K562 (cell line): ENCODE measurements around the gene ZBTB49. TPM values are rescaled to one million over a fixed set of nuclear protein-coding genes. Genes with fewer than 3 reads are reported as not detected.
A peak's percentile ranks its signal among the peaks of the same experiment; 100 is the strongest.

ENCODE experiments used
- BRD9 ChIP-seq: fragments of 450-650 bp; IDR thresholded peaks from 2 replicates; pipeline ENCODE4 v1.6.1; 2018; ENCODE audit warnings: low read depth; ENCODE audit not compliant: partially characterized antibody
- FOXP1 ChIP-seq: sonication (generic); formaldehyde crosslinking; IDR thresholded peaks from 2 replicates; pipeline ENCODE4 v1.8.0; 2022; ENCODE audit warnings: mild to moderate bottlenecking, missing genetic modification reagents
- GATA2 ChIP-seq: sonication (generic); formaldehyde crosslinking; IDR thresholded peaks from 2 replicates; pipeline ENCODE4 v1.4.0; 2020; ENCODE audit warnings: mild to moderate bottlenecking, missing genetic modification reagents
- GTF2A2 ChIP-seq: IDR thresholded peaks from 2 replicates; pipeline ENCODE4 v1.6.1; 2016; ENCODE audit warnings: mild to moderate bottlenecking, missing genetic modification characterization, missing compliant biosample characterization
- JUN ChIP-seq, 2 experiments: sonication (generic) in 1 of 2; formaldehyde crosslinking in 1 of 2; IDR thresholded peaks; 2 replicates each; pipeline versions ENCODE4 v1.6.1 to v1.8.0; 2012 to 2022; ENCODE audit warnings: borderline replicate concordance in 2 of 2, mild to moderate bottlenecking in 2 of 2, improper control_type of control experiment in 1 of 2, low read depth in 1 of 2, low read length in 1 of 2, missing genetic modification reagents in 1 of 2
- MEF2A ChIP-seq: IDR thresholded peaks from 2 replicates; pipeline ENCODE4 v1.6.1; 2011; ENCODE audit warnings: low read depth, mild to moderate bottlenecking, low read length, moderate library complexity; ENCODE audit not compliant: control insufficient read depth
- MYBL2 ChIP-seq, 2 experiments: fragments of 450-650 bp in 1 of 2; sonication (generic) in 1 of 2; formaldehyde crosslinking in 1 of 2; IDR thresholded peaks; 2 replicates each; pipeline versions ENCODE4 v1.6.1 to v1.8.1; 2017 to 2022; ENCODE audit warnings: borderline replicate concordance in 1 of 2, inconsistent platforms in 1 of 2, low read depth in 1 of 2, mild to moderate bottlenecking in 1 of 2, missing genetic modification reagents in 1 of 2, moderate library complexity in 1 of 2
- NR2C1 ChIP-seq, 2 experiments: fragments of 450-650 bp; IDR thresholded peaks; 2 replicates each; pipeline ENCODE4 v1.6.1; 2017; ENCODE audit warnings: mild to moderate bottlenecking in 2 of 2, antibody characterized with exemption in 1 of 2, inconsistent platforms in 1 of 2, missing compliant biosample characterization in 1 of 2, missing genetic modification characterization in 1 of 2
- NR4A1 ChIP-seq, 2 experiments: fragments of 250-450 bp in 1 of 2; fragments of 450-650 bp in 1 of 2; sonication (Bioruptor Pico) in 1 of 2; IDR thresholded peaks; 2 replicates each; pipeline versions ENCODE4 v1.4.0 to v1.6.1; 2016 to 2020; ENCODE audit warnings: mild to moderate bottlenecking in 2 of 2, missing compliant biosample characterization in 1 of 2, missing genetic modification characterization in 1 of 2, moderate library complexity in 1 of 2
- POLR2H ChIP-seq: IDR thresholded peaks from 2 replicates; pipeline ENCODE4 v1.6.1; 2016; ENCODE audit warnings: missing genetic modification characterization, low read depth, mild to moderate bottlenecking, control low read depth, missing compliant biosample characterization, moderate library complexity
- POLR3A ChIP-seq: IDR thresholded peaks from 2 replicates; pipeline ENCODE4 v1.6.1; 2011; ENCODE audit warnings: borderline replicate concordance, mild to moderate bottlenecking, moderate library complexity; ENCODE audit not compliant: insufficient read length, insufficient read depth; ENCODE audit errors: extremely low read depth
- RAD51 ChIP-seq: fragments of 450-650 bp; IDR thresholded peaks from 2 replicates; pipeline ENCODE4 v1.7.1; 2016; ENCODE audit warnings: low read depth, mild to moderate bottlenecking, borderline replicate concordance
- RBM22 ChIP-seq: fragments of 200-400 bp; formaldehyde crosslinking; IDR thresholded peaks from 2 replicates; pipeline ENCODE4 v1.6.1; 2018; ENCODE audit warnings: low read length, low read depth; ENCODE audit not compliant: poor library complexity, severe bottlenecking
- TBL1XR1 ChIP-seq, 2 experiments: IDR thresholded peaks; 2 replicates each; pipeline ENCODE4 v1.6.1; 2012; ENCODE audit warnings: improper control_type of control experiment in 2 of 2, low read length in 2 of 2, mild to moderate bottlenecking in 1 of 2
- THAP12 ChIP-seq: fragments of 250-450 bp; sonication (Bioruptor Pico); IDR thresholded peaks from 2 replicates; pipeline ENCODE4 v1.9.0; 2021; ENCODE audit warnings: mild to moderate bottlenecking, inconsistent platforms
- TRIM24 ChIP-seq, 2 experiments: fragments of 450-650 bp; IDR thresholded peaks; 2 replicates each; pipeline ENCODE4 v1.6.1; 2016
- U2AF1 ChIP-seq: fragments of 200-400 bp; formaldehyde crosslinking; optimal IDR thresholded peaks from 2 replicates; pipeline ENCODE3; 2017; ENCODE audit warnings: mild to moderate bottlenecking, low read depth, low read length, moderate library complexity
- ZNF121 ChIP-seq: sonication (generic); formaldehyde crosslinking; conservative IDR thresholded peaks from 2 replicates; pipeline ENCODE4 v1.8.0; 2022; ENCODE audit warnings: missing genetic modification reagents
- ZNF445 ChIP-seq: fragments of 250-450 bp; sonication (Bioruptor Pico); IDR thresholded peaks from 2 replicates; pipeline ENCODE4 v1.4.0; 2020; ENCODE audit warnings: low read depth, mild to moderate bottlenecking, moderate library complexity
- polyA plus RNA-seq, 8 experiments: library from polyadenylated mRNA; depleted of rRNA in 4 of 8; stranded (reverse) in 5 of 8; unstranded in 3 of 8; fragments of >200 nt; fragmentation: Nextera tagmentation in 2 of 8; fragmentation: Illumina TruSeq in 1 of 8; extraction: Ambion mirVana in 2 of 8; extraction: Trizol in 1 of 8; gene quantifications; 2 replicates each; pipeline versions ENCODE4 v1.2.1 to v1.2.3, GENCODE V29; 2011 to 2014; ENCODE audit warnings: inconsistent platforms in 1 of 8, missing spikeins in 1 of 8
- total RNA-seq, 7 experiments: library from RNA; depleted of rRNA in 6 of 7; stranded (reverse); fragments of >200 nt in 6 of 7; fragmentation: Illumina TruSeq in 2 of 7; extraction: Trizol in 2 of 7; gene quantifications; 2 replicates each; pipeline versions ENCODE4 v1.2.1 to v1.2.3, GENCODE V29; 2011 to 2021; ENCODE audit warnings: low replicate concordance in 1 of 7
- TF ChIP-seq, protein P1 (sequence below): IDR thresholded peaks from 2 replicates; pipeline ENCODE4 v1.6.1; 2014; ENCODE audit warnings: antibody characterized with exemption
- TF ChIP-seq, protein P2 (sequence below), 2 experiments: fragments of 450-650 bp in 1 of 2; sonication (generic) in 1 of 2; formaldehyde crosslinking; conservative IDR thresholded peaks; 2 replicates each; pipeline versions ENCODE4 v1.4.0 to v1.8.1; 2020 to 2022; ENCODE audit warnings: mild to moderate bottlenecking in 1 of 2, missing genetic modification reagents in 1 of 2

Gene ZBTB49
- total and polyA plus RNA-seq, 9 of the 15 experiments (the other 6 are each of a cell fraction or from before 2014, with no cell fraction given) = 0.49 to 8.0 (median 4.2) TPM

GRCh38 chr4:4289941-4290850, at the start of gene ZBTB49, which contains the start of gene LYAR (continued):
- TF ChIP-seq RAD51 (peak; percentile 46; the same call in 1 of the 2 replicates), ZNF445 (CRISPR knock-in tag) (no peak), MYBL2 (IDR thresholded peaks at IDR 0.05; ENCODE audit: low read depth) (peak; percentile 62), MYBL2 (CRISPR knock-in tag; IDR thresholded peaks at IDR 0.05; ENCODE audit: borderline replicate concordance) (no peak), TBL1XR1 (IDR thresholded peaks at IDR 0.05; ENCODE audit: low read length in 2 of 2) (no peak), TRIM24 (IDR thresholded peaks at IDR 0.05) (no peak), JUN (IDR thresholded peaks at IDR 0.05; ENCODE audit: borderline replicate concordance, low read depth, low read length) (peak; percentile 45; the same call in 1 of the 2 replicates), JUN (CRISPR knock-in tag; IDR thresholded peaks at IDR 0.05; ENCODE audit: borderline replicate concordance) (no peak), POLR3A (no peak), FOXP1 (CRISPR knock-in tag) (peak; percentile 51; the same call in 1 of the 2 replicates), GATA2 (CRISPR knock-in tag) (no peak), NR2C1 (IDR thresholded peaks at IDR 0.05) (no peak), NR2C1 (tag; IDR thresholded peaks at IDR 0.05) (no peak), THAP12 (CRISPR knock-in tag) (no peak), ZNF121 (CRISPR knock-in tag) (no peak), U2AF1 (no peak), MEF2A (no peak), NR4A1 (CRISPR knock-in tag; IDR thresholded peaks at IDR 0.05) (no peak), NR4A1 (tag; IDR thresholded peaks at IDR 0.05) (no peak), GTF2A2 (tag) (no peak), POLR2H (tag) (no peak), BRD9 (no peak), RBM22 (no peak)
- TF ChIP-seq, protein P1, sequence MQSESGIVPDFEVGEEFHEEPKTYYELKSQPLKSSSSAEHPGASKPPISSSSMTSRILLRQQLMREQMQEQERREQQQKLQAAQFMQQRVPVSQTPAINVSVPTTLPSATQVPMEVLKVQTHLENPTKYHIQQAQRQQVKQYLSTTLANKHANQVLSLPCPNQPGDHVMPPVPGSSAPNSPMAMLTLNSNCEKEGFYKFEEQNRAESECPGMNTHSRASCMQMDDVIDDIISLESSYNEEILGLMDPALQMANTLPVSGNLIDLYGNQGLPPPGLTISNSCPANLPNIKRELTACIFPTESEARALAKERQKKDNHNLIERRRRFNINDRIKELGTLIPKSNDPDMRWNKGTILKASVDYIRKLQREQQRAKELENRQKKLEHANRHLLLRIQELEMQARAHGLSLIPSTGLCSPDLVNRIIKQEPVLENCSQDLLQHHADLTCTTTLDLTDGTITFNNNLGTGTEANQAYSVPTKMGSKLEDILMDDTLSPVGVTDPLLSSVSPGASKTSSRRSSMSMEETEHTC = no peak
- TF ChIP-seq, protein P2, sequence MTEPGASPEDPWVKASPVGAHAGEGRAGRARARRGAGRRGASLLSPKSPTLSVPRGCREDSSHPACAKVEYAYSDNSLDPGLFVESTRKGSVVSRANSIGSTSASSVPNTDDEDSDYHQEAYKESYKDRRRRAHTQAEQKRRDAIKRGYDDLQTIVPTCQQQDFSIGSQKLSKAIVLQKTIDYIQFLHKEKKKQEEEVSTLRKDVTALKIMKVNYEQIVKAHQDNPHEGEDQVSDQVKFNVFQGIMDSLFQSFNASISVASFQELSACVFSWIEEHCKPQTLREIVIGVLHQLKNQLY (CRISPR knock-in tag; conservative IDR thresholded peaks at IDR 0.05) = no peak
